Right renal cortex interstitium (tissue), 3 donors: ENCODE results near the gene IFFO2. TPM values are rescaled to one million over a fixed set of nuclear protein-coding genes. Genes with fewer than 3 reads are reported as not detected.

ENCODE experiments used
- DNase-seq, 3 donors: peaks; one replicate each; pipeline ENCODE4 v3.0.0-alpha.2; 2013; ENCODE audit warnings: low read depth in 3 of 3, low spot score in 2 of 3
- polyA plus RNA-seq, 3 donors: library from polyadenylated mRNA; unstranded; fragments of 120-200 nt; gene quantifications; one replicate each; pipeline ENCODE4 v1.2.1, GENCODE V29; 2013; ENCODE audit not compliant: insufficient read length in 3 of 3

IFFO2 gene
- polyA plus RNA-seq, 3 donors = 26.0 to 27.7 (median 27.4) TPM

- DNase-seq = no peak
Measured at GRCh38 chr1:18972991-18973390, 16.5 kb upstream of the IFFO2 start.

- no peak for DNase-seq
Measured at GRCh38 chr1:18972531-18972930, 16.1 kb upstream of the IFFO2 start.

GRCh38 chr1:18970762-18971161, 14.3 kb upstream of the IFFO2 start:
- DNase-seq = no peak

- no peak for DNase-seq
Measured at GRCh38 chr1:18970358-18970757, 13.9 kb upstream of the IFFO2 start.

DNA sequence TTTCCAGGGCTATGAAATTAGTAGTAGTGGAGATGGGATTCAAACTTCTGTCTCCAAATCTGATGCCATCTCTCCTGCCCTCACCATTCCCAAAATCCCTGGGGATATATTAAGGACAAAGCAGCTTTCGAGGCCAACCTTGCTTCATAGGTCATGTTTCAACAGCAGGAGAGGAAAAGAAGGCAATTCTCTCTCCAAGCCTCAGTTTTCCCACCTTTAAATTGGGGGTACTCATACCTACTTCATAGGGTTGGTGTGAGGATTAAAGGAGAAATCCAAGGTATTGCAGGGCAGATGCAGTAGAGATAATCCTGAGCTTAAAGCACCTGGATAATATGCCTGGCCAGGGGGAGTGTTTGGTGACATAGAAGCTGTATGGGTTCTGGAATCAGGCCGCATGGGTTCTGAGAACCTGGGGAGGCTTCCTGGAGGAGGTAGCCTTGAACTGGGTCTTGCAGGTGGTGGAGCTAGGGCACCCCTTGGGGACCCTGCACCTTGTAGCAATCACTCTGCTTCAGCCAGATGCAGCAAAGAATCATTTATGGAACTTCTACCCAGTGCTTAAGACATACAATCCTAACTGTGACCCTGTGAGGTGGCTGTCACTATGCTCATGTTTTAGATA, 10.7 kb upstream of the IFFO2 start:
- DNase-seq = no peak

- no peak for DNase-seq
Measured at GRCh38 chr1:18965206-18966173, 9.0 kb upstream of the IFFO2 start.

- no peak for DNase-seq
Measured at GRCh38 chr1:18963968-18964367, 7.5 kb upstream of the IFFO2 start.

GRCh38 chr1:18962855-18963737, 6.6 kb upstream of the IFFO2 start:
- DNase-seq = no peak

GRCh38 chr1:18962121-18962721, 5.7 kb upstream of the IFFO2 start:
- no peak for DNase-seq

- no peak for DNase-seq
Measured at GRCh38 chr1:18960821-18961220, 4.3 kb upstream of the IFFO2 start.

DNA sequence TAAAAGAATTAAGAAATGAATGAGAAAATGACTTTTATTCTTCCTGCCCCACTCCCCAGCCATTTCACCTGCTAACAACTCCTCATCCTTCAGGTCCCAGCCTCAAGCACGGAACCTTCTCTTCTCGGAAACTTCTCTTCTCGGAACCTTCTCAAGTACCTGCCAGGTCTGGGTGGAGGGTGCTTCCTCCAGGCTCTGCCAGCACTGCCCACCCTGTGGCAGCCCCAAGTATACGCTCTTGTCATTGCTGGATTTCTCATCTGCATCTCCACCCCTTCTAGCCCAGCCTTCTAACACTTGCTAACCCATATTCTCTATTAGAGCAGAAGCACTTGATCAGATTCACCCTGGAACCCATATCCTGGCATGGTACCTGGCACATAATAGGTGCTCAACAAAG, 3.9 kb upstream of the IFFO2 start:
- no peak for DNase-seq

- DNase-seq = no peak
Measured at GRCh38 chr1:18959591-18959990, 3.1 kb upstream of the IFFO2 start.

DNA sequence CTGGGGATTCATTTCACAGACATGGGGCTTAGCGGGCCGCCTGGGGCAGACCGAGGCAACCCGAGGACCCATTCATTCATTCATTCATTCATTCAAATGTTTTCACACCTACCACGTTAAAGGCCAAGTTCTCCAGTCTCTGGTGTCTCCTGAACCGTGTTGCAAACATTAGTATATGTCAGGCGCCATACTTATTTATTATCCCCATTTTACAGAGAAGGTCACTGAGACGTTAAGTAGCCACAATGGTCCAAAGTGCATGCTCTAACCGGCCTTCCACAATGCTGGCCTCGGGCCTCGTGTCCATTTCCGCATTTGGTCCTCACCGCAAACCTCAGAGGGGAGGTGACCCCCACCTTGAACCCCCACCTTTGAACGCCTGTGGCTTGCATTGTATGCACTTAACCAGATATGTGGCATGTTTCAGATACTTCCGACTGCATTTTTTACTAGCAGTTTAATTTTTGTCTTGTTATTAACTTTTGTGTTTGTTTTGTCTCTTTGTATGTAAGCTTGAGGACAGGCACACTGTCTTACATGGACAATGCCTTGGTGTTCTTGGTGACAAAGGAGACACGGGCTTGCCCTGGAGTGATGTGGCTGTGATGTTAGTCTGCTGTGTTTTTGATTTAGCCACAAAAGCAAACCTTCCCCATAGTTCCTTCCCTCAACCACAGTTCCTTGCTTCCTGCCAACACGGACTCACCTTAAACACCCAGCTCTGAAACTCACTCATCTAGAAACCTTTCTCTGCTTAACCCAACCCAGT, 1.2 kb upstream of the IFFO2 start:
- DNase-seq = no peak

DNA sequence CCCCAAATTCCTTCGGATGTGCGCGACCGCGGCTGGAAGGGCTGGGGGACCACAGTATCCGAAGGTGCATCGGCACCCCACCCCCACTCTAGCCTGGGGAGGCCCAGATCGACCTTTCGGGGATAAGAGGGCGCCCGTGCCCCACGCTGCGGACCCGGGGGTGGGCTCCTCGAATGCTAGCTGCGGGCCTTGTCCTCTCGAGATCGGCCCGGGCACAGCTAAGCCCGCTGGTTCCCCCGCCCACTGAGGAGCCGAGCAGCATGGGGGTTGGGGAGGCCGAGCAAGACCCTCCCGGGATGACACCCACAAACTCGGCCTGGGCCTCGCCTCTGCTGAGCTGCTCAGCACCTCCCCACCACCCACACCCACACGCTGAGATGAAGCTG, 653 bp upstream of the IFFO2 start:
- no peak for DNase-seq

GRCh38 chr1:18955441-18956192, 859 bp downstream of the IFFO2 start:
- no peak for DNase-seq

- no peak for DNase-seq
Measured at GRCh38 chr1:18955131-18955440, 1.4 kb downstream of the IFFO2 start.

DNA sequence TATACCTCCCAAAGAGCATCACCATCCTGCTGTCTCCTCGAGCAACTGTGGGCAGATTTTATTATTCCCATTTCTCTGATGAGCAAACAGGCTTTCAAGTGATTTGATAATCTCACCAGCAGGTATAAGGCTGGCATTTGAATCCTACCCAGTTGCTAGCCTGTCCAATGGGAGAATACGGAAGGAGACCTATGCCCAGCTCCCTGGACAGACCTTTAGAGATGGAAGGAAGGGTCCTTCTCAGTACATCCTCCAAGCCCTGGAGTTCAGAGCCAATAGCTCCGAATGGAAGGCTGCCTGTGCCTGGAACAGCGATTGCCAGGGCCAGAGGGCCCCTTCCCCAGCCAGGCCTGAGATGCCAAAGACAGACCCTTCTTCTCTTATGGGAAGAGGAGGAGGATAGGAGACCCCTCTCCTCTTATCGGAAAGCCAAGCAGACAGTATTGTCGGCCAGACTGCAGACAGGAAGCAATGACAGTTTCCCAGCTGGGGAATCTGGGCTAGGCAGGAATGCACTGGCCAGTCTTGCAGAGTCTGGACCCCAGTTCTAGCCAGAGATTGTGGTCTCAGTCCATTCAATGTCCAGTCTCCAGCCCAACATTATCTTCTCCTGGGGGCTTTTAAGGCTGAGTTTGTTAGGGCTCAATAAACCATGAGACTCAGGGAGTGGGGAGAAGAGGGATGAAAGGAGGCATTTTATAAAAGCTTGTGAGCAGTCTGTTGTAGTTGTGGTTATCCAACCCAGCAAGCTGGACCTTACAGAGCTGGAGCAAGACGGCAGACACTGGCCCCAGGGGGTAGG, 2.0 kb downstream of the IFFO2 start:
- no peak for DNase-seq

GRCh38 chr1:18953731-18954231, 2.7 kb downstream of the IFFO2 start:
- DNase-seq = no peak
